ENCODE results near the gene INSL3. TPM values are rescaled to one million over a fixed set of nuclear protein-coding genes. Genes with fewer than 3 reads are reported as not detected.

The INSL3 gene
- total RNA-seq, 1 donor from 2014 or later: 3.6 TPM

GRCh38 chr19:17767559-17767958, 53.8 kb downstream of the INSL3 start:
- ATAC-seq (ENCODE audit: low read depth) (no peak), DNase-seq (no peak)
- Mint-ChIP-seq H3K4me3 (no peak overlapping the region), H3K36me3 (ENCODE audit: low read depth) (peaks cover 76% of the 10 kb centered on the region), H3K27me3 (no peaks in the 10 kb centered on the region), H3K27ac (no peak overlapping the region), H3K4me1 (peaks cover 21% of the 10 kb centered on the region), H3K9me3 (no peaks in the 10 kb centered on the region)
- ChIA-PET POLR2A (interaction anchor here (0.5 to 1.9 kb wide), 6 partner anchors 8 to 232 kb away, joined by 3 to 17 read pairs (median 4); no protein-coding TSS in a partner anchor), CTCF (interaction anchor here (0.6 to 5.5 kb wide), 9 partner anchors 9 to 161 kb away, joined by 3 to 81 read pairs (median 10); partner anchors contain the start of genes FCHO1 and MAP1S)
- intact Hi-C loops (cut with micrococcal nuclease): loop anchor here (2.0 kb wide), 1 partner anchor 161 kb away; no protein-coding TSS in a partner anchor
- TF ChIP-seq CTCF (IDR thresholded peaks at IDR 0.05): no peak

GRCh38 chr19:17766543-17767131, 54.7 kb downstream of the INSL3 start:
- intact Hi-C loops (cut with micrococcal nuclease): loop anchor here (1.0 to 2.0 kb wide), 4 partner anchors 11 to 160 kb away; no protein-coding TSS in a partner anchor
- TF ChIP-seq CTCF (IDR thresholded peaks at IDR 0.05): no peak
- peak; percentile 57 for DNase-seq
- POLR2A ChIA-PET: interaction anchor here (0.5 to 2.4 kb wide), 16 partner anchors 9 to 1902 kb away, joined by 3 to 17 read pairs (median 5); partner anchors contain the start of genes AP1M1, FCHO1, JAK3 and MAP1S
- Mint-ChIP-seq H3K9me3 (no peaks in the 10 kb centered on the region), H3K4me1 (peaks cover 23% of the 10 kb centered on the region), H3K27ac (no peak overlapping the region), H3K36me3 (ENCODE audit: low read depth) (peaks cover 71% of the 10 kb centered on the region), H3K4me3 (no peak overlapping the region), H3K27me3 (no peaks in the 10 kb centered on the region)
- ATAC-seq (ENCODE audit: low read depth): peak; percentile 77
- CTCF ChIA-PET: interaction anchor here (0.7 to 5.5 kb wide), 22 partner anchors 9 to 269 kb away, joined by 3 to 81 read pairs (median 6); partner anchors contain the start of genes FCHO1 and MAP1S

Other genes starting within 250 kb of the INSL3 start
- 0.02 and 0.04 TPM in 2 replicates for gene UNC13A, start 133.2 kb downstream of the INSL3 start, total RNA-seq
- gene MAP1S, start 102.0 kb downstream of the INSL3 start, total RNA-seq: 65.6 and 80.5 TPM in 2 replicates
- gene FCHO1, start 70.0 kb downstream of the INSL3 start, total RNA-seq: 81.8 and 103 TPM in 2 replicates
- gene B3GNT3, start 26.4 kb downstream of the INSL3 start, total RNA-seq: not detected in 2 replicates
- 213 and 256 TPM in 2 replicates for gene JAK3, start 26.5 kb upstream of the INSL3 start, total RNA-seq
- gene RPL18A, start 38.4 kb upstream of the INSL3 start, total RNA-seq: 4,113 and 4,404 TPM in 2 replicates
- 0.09 and 0.12 TPM in 2 replicates for gene SLC5A5, start 50.4 kb upstream of the INSL3 start, total RNA-seq
- 49.9 and 59.5 TPM in 2 replicates for gene CCDC124, start 111.5 kb upstream of the INSL3 start, total RNA-seq
- gene KCNN1, start 145.6 kb upstream of the INSL3 start, total RNA-seq: 0.17 TPM in 1 of 2 replicates, not detected in the other
- 147 and 168 TPM in 2 replicates for gene ARRDC2, start 186.7 kb upstream of the INSL3 start, total RNA-seq